Activated T-helper 2 cell treated with anti-CD3 and anti-CD28 coated beads, Interferon-gamma antibody, Interleukin-2, Interleukin-4, amounts not matched to agents 10 μg/mL and 5 μg/mL and 100 μg/mL, durations not matched to agents 14 hours and 24 hours and 36 hours (primary cell): Measurements from ENCODE around the gene STUM. TPM values are rescaled to one million over a fixed set of nuclear protein-coding genes. Genes with fewer than 3 reads are reported as not detected.

Experiments used
- DNase-seq: peaks from one replicate; pipeline ENCODE4 v3.0.0; 2021; ENCODE audit warnings: low spot score
- H3K27ac Mint-ChIP-seq: one replicate; pipeline ENCODE4 v1.8.0; 2021; ENCODE audit warnings: mixed read lengths
- H3K27me3 Mint-ChIP-seq: one replicate; pipeline ENCODE4 v1.8.0; 2021; ENCODE audit warnings: low read depth, mixed read lengths
- H3K36me3 Mint-ChIP-seq: one replicate; pipeline ENCODE4 v1.8.0; 2021; ENCODE audit warnings: low read depth, mixed read lengths
- H3K4me1 Mint-ChIP-seq: one replicate; pipeline ENCODE4 v1.8.0; 2021; ENCODE audit warnings: low read depth, mixed read lengths
- H3K4me3 Mint-ChIP-seq: one replicate; pipeline ENCODE4 v1.8.0; 2021; ENCODE audit warnings: low read depth, mild to moderate bottlenecking, moderate library complexity, mixed read lengths
- H3K9me3 Mint-ChIP-seq: one replicate; pipeline ENCODE4 v1.8.0; 2021; ENCODE audit warnings: mixed read lengths
- intact Hi-C: fragments of 100-400 bp; cut with micrococcal nuclease; formaldehyde crosslinking; loops from one replicate; pipeline ENCODE4 v1.15.1; 2023
- total RNA-seq: library from RNA; stranded (reverse); gene quantifications from 2 replicates; pipeline ENCODE4 v1.2.3, GENCODE V29; 2022

The STUM gene
- total RNA-seq, 1 donor from 2014 or later, result not detected

GRCh38 chr1:226541631-226542622, 6.6 kb upstream of the STUM start:
- Mint-ChIP-seq H3K27ac (no peak overlapping the region), H3K9me3 (no peaks in the 10 kb centered on the region), H3K27me3 (peaks cover 24% of the 10 kb centered on the region), H3K36me3 (no peaks in the 10 kb centered on the region), H3K4me3 (no peak overlapping the region), H3K4me1 (no peaks in the 10 kb centered on the region)
- DNase-seq, result no peak
- intact Hi-C loops, result no loop called here

GRCh38 chr1:226542623-226543103, 5.9 kb upstream of the STUM start:
- H3K9me3 Mint-ChIP-seq, result no peaks in the 10 kb centered on the region
- H3K4me3 Mint-ChIP-seq, result no peak overlapping the region
- H3K27ac Mint-ChIP-seq, result no peak overlapping the region
- H3K36me3 Mint-ChIP-seq, result no peaks in the 10 kb centered on the region
- H3K27me3 Mint-ChIP-seq, result peaks cover 31% of the 10 kb centered on the region
- intact Hi-C loops, result no loop called here
- peaks cover under 1% of the 10 kb centered on the region for H3K4me1 Mint-ChIP-seq
- no peak for DNase-seq

DNA sequence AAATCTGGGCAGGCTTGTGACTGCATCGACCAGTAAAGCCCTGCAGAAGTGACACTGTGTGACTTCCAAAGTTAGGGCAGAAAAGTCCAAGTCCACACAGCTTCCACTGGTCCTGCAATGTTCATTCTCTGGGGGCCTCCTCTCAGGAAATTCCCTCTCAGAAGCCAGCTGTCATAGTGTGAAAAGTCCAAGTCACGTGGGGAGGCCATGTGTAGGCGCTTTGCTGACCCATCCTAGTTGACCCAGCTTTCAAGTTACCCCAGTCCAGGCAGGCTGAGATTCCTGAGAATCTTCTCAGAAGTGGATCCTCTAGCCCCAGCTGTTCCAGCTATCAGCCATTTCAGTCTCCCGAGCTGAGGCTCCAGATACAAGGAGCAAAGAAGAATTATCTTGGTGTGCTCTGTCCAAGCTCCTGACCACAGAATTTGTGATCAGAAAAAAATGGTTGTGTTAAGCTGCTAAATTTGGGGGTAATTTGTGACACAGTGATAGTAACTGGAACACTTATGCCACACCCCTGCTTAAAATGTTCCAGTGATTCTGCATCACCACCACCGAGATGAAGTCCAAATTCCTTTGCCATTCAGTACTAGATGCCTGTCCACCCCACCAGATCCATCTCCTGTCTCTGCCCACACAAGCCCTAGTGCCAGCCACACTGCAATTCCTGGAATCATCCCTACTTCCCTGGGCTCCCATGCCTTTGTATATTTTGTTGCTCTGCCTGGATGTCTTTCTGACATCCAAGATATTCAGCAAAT, 2.5 kb upstream of the STUM start:
- Mint-ChIP-seq H3K27ac (no peak overlapping the region), H3K9me3 (no peaks in the 10 kb centered on the region), H3K27me3 (peaks cover 52% of the 10 kb centered on the region), H3K36me3 (no peaks in the 10 kb centered on the region), H3K4me3 (no peak overlapping the region), H3K4me1 (peaks cover 10% of the 10 kb centered on the region)
- intact Hi-C loops, result loop anchor here (5.0 kb wide), 1 partner anchor 281 kb away; no protein-coding TSS in a partner anchor
- DNase-seq, result no peak

DNA sequence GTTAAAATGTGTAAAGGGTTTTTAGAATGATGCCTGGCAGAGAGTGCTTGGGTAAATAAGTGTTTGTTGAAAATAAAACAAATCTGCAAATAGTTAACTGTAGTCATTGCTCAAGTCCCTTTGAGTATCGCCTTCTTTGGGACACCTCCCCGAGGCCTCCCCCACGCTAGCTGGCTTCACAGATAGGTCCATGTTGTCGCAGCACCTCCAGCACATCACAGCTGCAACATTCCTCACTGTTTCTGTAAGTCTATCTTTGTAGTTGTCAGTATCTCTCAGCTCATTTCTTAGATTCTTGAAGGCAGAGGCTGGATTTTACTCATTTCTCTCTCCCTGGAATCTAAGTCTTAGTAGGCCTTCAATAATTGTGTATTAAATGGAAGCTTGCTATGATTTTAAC, 1.6 kb upstream of the STUM start:
- DNase-seq, result no peak
- Mint-ChIP-seq H3K4me1 (peaks cover 10% of the 10 kb centered on the region), H3K9me3 (no peaks in the 10 kb centered on the region), H3K36me3 (no peaks in the 10 kb centered on the region), H3K4me3 (no peak overlapping the region), H3K27ac (no peak overlapping the region), H3K27me3 (peaks cover 60% of the 10 kb centered on the region)
- intact Hi-C loops, result loop anchor here (5.0 kb wide), 1 partner anchor 280 kb away; no protein-coding TSS in a partner anchor

GRCh38 chr1:226547754-226548191, 791 bp upstream of the STUM start:
- Mint-ChIP-seq H3K9me3 (no peaks in the 10 kb centered on the region), H3K4me1 (peaks cover 10% of the 10 kb centered on the region), H3K36me3 (no peaks in the 10 kb centered on the region), H3K27me3 (peaks cover 66% of the 10 kb centered on the region), H3K4me3 (no peak overlapping the region), H3K27ac (no peak overlapping the region)
- intact Hi-C loops, result loop anchor here (5.0 kb wide), 1 partner anchor 280 kb away; no protein-coding TSS in a partner anchor
- DNase-seq, result peak; percentile 44

DNA sequence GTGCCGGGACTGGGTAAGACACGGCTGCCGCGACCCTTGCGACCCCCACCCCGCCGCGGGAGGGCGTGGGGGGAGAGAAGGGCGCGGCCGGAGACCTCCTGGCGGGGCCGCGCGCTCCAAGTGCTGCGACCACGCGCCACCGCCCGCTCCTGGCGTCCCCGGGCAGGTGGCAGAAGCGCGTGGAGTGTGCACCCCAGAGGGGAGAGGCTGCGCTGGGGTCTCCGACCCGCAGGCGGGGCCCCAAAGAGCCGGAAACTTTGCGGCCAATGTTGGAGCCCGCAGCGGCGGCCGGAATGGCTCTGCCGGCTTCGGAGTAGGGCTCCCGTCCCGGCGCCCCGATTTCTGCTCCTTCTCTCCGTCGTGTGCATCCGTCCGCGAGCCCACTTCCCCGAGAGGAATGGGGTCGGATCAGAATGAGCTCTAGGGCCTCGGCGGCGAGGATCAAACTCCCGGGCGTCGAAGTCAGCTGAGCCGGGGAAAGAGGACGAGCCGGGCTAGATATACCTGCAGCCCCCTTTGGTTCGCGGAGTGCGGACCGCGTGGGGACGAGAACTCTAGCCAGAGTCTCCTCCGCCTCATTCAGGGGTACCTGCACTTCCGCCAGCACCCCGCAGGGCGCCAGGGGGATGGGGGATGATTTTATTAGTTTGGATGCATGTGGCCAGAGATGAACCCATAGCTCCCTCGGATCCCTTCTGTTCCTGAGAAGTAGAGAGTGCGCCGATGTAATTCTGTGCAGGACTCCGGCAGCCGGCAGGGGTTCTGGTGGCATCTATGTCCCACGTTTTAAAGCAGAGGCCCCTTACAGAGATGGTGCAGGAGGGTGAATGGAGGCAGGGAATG, 751 bp downstream of the STUM start:
- no peaks in the 10 kb centered on the region for H3K9me3 Mint-ChIP-seq
- peaks cover 80% of the 10 kb centered on the region for H3K27me3 Mint-ChIP-seq
- intact Hi-C loops, result loop anchor here (5.0 kb wide), 1 partner anchor 278 kb away; no protein-coding TSS in a partner anchor
- H3K36me3 Mint-ChIP-seq, result no peaks in the 10 kb centered on the region
- H3K4me3 Mint-ChIP-seq, result no peak overlapping the region
- no peak for DNase-seq
- H3K27ac Mint-ChIP-seq, result no peak overlapping the region
- peaks cover 10% of the 10 kb centered on the region for H3K4me1 Mint-ChIP-seq

DNA sequence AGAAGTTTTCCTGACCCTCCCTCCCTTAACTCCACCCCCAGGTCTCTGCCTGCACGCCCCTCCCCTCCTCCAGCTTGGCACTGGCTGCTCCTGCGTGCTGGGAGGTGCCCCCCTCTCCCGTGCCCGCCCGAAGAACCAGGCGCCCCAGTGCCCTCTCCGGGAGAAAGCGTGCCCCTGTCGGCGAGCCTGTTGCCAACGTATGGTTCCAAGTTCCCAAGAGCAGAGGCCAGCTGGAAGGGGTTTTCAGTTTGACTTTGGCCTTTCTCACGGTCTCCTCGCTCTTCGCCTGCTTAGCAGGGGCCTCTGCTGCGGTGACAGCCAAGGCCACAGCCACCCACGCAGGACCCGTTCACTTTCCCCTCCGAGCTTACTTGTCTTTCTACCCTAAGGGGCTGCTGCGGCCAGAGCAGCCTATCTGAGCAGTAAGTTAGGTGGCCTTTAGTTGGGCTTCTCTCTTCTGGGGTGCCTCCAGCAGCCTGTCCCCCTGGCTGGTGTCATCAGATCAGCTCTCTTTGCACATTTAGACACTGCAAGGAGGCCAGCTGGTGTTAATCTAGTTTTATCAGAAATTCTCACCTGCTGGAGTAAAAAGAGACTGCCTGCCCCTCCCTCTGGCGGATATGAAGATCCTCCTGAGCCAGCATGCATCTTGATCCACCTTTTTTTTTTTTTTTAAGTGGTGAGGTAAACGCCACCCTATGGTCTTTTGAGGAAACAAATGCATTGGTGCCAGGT, 1.5 kb downstream of the STUM start:
- H3K4me1 Mint-ChIP-seq, result peaks cover 10% of the 10 kb centered on the region
- no peaks in the 10 kb centered on the region for H3K9me3 Mint-ChIP-seq
- H3K27ac Mint-ChIP-seq, result no peak overlapping the region
- intact Hi-C loops, result loop anchor here (5.0 kb wide), 1 partner anchor 277 kb away; no protein-coding TSS in a partner anchor
- DNase-seq, result no peak
- no peaks in the 10 kb centered on the region for H3K36me3 Mint-ChIP-seq
- peaks cover 81% of the 10 kb centered on the region for H3K27me3 Mint-ChIP-seq
- H3K4me3 Mint-ChIP-seq, result no peak overlapping the region

DNA sequence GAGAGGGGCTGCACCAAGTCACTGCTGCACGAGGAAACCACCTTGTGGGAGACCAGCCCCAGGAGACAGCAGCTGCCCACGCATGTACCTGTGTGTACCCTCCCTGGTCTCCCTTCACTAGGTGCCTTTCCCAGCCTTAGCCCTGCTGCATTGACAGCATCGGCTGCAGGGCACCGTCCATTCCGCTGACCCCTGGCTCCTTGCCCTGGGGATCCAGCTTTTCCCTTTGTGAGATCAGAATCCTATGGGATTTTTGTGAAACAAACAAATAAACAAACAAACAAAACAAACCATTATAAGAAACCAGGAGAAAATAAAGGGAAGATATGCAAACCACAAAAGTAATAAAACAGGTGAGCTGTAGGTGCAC, 2.1 kb downstream of the STUM start:
- H3K36me3 Mint-ChIP-seq, result no peaks in the 10 kb centered on the region
- no peak overlapping the region for H3K4me3 Mint-ChIP-seq
- intact Hi-C loops, result no loop called here
- H3K4me1 Mint-ChIP-seq, result peaks cover 10% of the 10 kb centered on the region
- H3K27me3 Mint-ChIP-seq, result peaks cover 82% of the 10 kb centered on the region
- no peak overlapping the region for H3K27ac Mint-ChIP-seq
- H3K9me3 Mint-ChIP-seq, result no peaks in the 10 kb centered on the region
- DNase-seq, result no peak

DNA sequence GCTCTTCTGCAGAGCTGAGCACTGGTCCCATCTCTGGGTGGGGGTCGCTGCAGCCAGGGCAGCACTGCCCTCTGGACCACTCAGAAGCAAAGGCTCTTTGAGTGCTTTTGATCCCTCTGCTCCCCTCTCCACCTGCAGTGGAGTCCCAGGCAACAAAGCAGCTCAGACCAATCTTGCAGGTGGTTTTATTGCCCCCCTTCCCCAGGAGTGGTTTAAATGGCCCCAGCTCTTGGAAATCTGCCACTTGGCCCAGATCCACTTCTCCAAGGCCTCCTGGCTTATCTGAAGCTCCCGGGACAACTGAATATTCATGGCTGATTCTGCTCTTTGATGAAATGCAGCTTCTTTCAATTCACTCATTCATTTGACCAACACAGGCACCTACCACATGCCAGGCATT, 2.7 kb downstream of the STUM start:
- Mint-ChIP-seq H3K9me3 (no peaks in the 10 kb centered on the region), H3K27ac (no peak overlapping the region), H3K4me1 (peaks cover 10% of the 10 kb centered on the region), H3K36me3 (no peaks in the 10 kb centered on the region), H3K4me3 (no peak overlapping the region), H3K27me3 (peaks cover 75% of the 10 kb centered on the region)
- no peak for DNase-seq
- intact Hi-C loops, result no loop called here

- Mint-ChIP-seq H3K9me3 (no peaks in the 10 kb centered on the region), H3K27ac (no peak overlapping the region), H3K27me3 (peaks cover 70% of the 10 kb centered on the region), H3K4me3 (no peak overlapping the region), H3K36me3 (no peaks in the 10 kb centered on the region), H3K4me1 (peaks cover 10% of the 10 kb centered on the region)
- intact Hi-C loops, result no loop called here
- DNase-seq, result no peak
Measured at GRCh38 chr1:226552061-226552460, 3.5 kb downstream of the STUM start.

DNA sequence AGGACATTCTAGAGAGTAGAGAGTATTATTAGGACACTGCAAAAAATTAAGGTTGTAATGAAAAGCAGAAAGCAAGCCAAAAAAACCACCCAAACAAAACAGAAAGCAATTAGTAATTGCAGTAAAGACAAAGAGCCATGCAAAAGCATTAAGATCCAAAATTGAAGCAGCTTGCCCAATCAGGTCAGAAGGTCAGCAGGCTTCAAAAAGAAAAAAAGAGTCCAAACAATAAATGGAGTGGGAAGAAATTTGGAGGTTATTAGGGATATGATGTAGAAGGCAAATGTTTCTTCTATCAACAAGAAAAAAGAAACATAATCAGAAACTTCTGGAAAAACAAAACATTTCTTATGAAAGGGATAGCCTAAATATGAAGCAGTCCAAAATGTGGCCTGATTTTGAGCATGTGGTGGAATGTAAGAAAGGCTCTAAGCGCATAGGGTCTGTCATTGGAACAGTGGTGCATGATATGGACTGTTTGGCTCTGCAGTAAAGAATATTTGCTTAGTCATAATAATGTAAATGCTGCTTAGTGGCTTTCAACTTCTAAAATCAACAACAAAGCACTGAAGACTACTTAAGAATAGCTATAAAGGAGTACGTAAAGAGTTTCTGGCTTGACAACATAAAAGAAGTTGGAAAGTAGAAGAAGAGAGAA, 4.8 kb downstream of the STUM start:
- intact Hi-C loops, result no loop called here
- Mint-ChIP-seq H3K27ac (no peak overlapping the region), H3K27me3 (peaks cover 61% of the 10 kb centered on the region), H3K9me3 (no peaks in the 10 kb centered on the region), H3K4me3 (no peak overlapping the region), H3K4me1 (peaks cover 7% of the 10 kb centered on the region), H3K36me3 (no peaks in the 10 kb centered on the region)
- DNase-seq, result no peak
